DMS53 treated with DMSO at 0.1 percent for 48 hours (cell line): ENCODE measurements around the gene DCAF5.
"Not testable (repeated sequence)": the region's sequence is repeated elsewhere in the genome, so short reads cannot be mapped to it uniquely, and the experiment has no call there.

Source experiments
- DNase-seq: peaks from one replicate; lab custom pipeline; 2025; ENCODE audit not compliant: unreplicated experiment; lab: John Stamatoyannopoulos, UW

The DCAF5 gene

GRCh38 chr14:69152902-69153151 lies at the start of gene DCAF5:
Gene DCAF5, minus strand, starts transcription at chr14:69153119. Its CDS starts 141 bp downstream, at chr14:69152978.
- no peak for DNase-seq

DNA sequence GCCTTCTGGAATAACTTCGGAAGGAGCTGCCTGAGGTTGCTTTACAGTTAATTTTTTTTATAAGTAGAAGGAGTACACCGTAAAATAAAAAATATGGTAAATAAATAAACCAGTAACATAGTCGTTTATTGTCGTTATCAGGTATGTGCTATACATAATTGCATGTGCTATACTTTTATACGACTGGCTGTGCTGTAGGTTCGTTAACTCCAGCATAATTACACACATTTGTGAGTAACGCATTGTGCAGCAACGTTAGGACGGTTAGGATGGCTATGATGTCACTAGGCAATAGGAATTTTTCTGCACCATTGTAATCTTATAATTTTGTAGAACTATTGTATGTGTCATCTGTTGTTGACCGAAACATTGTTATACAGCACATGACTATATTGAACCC lies 46.9 kb upstream of the DCAF5 start:
- no peak for DNase-seq

DNA sequence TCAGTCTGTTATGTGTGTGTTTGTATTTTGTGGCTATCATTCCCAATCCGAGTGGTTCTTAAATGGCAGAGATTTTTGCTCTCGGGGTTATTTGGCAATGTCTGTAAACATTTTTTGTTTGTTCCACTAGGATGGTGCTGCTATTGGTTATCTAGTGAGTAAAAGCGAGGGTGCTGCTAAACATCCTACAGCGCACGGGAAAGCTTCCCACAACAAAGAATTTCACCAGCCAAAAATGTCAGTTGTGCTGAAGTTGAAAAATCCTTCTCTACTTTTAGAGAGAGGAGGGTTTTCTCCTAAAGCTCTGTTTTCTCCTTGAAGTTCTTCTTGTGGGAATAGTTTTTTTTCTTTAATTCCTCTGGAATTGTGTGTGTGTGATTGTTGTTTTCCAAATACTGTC lies 40.8 kb upstream of the DCAF5 start:
- DNase-seq: no peak

- peak; percentile 81 for DNase-seq
Observed at GRCh38 chr14:69191340-69192111, 38.6 kb upstream of the DCAF5 start, which contains the start of gene EXD2. Gene EXD2, plus strand, starts transcription at chr14:69191498. Its CDS starts 17,973 bp downstream, at chr14:69209471.

- DNase-seq: no peak
Observed at GRCh38 chr14:69190191-69190590, 37.3 kb upstream of the DCAF5 start.

DNA sequence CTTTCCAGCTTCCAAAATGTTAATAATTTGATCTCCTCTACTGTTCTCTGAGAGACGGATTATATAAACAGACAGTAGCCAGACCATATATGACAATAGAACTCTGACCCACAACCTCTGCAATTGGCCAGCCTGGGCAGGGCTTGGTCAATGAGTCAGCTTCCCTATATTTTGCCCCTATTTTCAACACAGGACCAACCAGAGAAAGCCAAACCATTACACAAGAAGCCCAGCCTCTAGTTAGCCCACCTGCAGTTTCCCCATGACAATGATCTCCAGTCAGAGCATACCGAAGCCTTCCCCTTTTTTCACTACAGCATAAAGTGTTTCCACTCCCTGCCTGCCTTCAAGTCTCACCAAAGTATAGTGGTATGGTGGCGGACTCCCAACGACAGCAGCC lies 30.8 kb upstream of the DCAF5 start:
- DNase-seq: no peak

DNA sequence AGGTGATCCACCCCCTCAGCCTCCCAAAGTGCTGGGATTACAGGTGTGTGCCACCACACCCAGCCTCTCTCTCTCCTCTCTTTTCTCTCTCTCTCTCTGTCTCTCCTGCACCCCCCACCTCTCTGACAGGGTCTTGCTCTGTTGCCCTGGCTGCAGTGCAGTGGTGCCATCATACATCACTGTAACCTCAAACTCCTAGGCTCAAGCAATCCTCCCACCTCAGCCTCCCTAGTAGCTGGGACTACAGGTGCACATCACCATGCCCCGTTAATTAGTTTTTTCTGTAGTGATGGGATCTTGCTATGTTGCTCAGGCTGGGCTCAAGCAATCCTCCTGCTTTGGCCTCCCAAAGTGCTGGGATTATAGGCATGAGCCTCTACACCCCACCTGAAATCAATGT lies 29.7 kb upstream of the DCAF5 start:
- not testable (repeated sequence) for DNase-seq

DNA sequence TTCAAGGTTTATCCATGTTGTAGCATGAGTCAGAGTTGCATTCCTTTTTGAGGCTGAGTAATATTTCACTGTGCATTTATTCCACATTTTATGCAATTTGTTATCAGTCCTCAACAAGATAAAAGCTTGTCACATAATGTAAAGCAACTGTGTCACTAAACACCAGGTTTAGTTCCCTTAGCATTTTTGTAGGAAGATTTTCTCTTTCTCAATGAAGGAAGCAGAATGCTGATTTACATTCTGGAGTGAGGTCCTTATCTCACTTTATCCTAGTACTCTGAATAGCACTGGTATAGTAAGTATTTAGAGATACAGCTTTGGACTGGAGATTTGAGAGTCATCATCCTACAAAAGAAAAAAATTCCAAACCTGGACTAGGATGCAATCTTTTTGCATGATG lies 28.6 kb upstream of the DCAF5 start:
- DNase-seq: no peak

GRCh38 chr14:69175130-69175529 lies 22.2 kb upstream of the DCAF5 start:
- DNase-seq: no peak

GRCh38 chr14:69171569-69171968 lies 18.6 kb upstream of the DCAF5 start:
- no peak for DNase-seq

GRCh38 chr14:69170839-69171238 lies 17.9 kb upstream of the DCAF5 start:
- DNase-seq: no peak

GRCh38 chr14:69165787-69166186 lies 12.9 kb upstream of the DCAF5 start:
- DNase-seq: not testable (repeated sequence)

GRCh38 chr14:69161590-69161989 lies 8.7 kb upstream of the DCAF5 start:
- DNase-seq: no peak

GRCh38 chr14:69156224-69156623 lies 3.3 kb upstream of the DCAF5 start:
- no peak for DNase-seq

DNA sequence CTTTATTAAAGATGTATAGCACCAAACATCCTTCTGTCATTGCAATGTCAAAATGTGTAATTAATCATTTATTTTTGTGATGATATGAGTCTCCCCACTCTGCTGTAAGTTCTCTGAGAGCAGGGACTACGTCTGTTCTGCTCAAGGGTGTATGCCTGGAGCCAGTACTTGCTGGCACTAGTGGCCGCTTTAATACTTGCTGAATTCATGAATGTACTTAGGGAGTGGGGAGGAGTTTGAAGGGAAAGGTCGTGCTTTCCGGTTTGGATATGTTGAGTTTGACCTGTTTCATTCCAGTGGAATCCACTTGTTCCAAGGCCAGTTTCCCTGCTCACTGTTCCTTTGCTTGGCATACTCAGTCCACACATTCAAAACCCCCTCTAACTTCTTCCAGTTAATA lies 1.9 kb upstream of the DCAF5 start:
- no peak for DNase-seq

- peak; percentile 22 for DNase-seq
Observed at GRCh38 chr14:69153873-69154270, 953 bp upstream of the DCAF5 start.

DNA sequence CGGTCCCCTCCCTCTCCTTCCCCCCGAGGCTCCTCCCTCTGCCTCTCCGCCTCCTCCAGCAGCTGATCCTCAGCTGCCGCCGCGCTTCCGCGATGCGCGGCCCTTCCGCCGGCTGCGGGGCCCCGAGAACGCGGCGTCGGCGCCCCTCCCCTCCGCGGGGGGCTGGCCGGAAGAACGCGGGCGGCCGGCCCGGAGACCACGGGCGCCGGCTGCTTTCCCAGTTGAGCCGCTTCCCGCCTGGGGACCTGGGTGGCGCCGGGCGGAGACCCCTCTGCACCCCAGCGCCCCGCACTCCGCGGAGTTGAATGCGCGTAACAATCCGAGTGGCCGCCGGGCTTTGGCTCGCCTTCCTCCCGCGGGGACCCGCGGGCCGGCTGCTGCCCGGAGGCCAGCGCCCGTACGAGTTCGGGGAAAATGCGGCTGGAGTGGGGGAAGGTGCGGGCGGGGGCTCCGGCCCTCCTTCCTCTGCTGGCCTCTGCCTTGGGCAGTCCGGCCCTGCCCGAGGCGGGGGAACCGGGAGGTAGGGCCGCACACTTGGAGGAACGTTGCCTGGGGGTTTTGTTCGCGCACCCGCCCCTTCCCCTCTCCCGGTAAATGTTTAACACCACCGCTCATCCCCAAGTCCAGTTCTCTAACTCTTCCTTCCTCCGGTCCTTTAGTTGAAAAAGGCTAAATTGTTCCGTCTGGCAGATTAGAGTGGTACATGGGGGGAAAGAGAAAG lies 393 bp upstream of the DCAF5 start:
- peak; percentile 70 for DNase-seq

DNA sequence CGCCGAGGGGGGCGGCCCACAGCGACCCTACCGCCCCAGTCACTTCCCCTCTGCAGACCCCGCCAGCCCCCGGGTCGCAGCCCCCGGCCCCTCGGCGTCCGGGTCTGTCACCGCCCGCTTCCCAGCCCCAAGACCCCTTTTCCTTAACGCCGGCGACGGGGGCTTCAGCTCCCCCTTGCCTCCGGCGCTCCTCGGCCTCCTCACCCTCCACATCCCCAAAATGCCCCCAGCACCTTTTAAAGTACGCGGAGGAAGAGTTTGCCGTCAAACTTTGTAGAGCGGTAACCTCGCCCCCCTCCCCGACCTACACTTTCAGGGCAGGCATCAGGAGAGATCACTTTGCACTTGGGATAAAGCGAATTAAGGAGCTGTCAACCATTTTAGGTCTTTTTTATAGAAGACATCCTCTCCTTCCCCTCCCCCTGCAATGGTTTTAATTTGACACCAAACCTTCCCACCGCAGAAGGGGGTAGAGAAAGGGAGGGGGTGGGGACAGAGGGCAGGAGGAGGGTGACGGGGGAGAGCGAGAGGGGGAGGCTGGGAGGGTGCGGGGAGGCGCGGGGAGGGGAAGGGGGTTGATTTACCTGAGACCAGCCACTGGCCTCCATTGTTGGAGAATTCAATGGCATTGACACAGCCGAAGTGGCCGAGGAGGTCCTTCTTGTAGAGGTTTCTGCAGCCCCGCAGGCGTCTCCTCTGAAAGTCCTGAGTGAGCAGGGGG lies 578 bp downstream of the DCAF5 start:
- DNase-seq: peak; percentile 21

DNA sequence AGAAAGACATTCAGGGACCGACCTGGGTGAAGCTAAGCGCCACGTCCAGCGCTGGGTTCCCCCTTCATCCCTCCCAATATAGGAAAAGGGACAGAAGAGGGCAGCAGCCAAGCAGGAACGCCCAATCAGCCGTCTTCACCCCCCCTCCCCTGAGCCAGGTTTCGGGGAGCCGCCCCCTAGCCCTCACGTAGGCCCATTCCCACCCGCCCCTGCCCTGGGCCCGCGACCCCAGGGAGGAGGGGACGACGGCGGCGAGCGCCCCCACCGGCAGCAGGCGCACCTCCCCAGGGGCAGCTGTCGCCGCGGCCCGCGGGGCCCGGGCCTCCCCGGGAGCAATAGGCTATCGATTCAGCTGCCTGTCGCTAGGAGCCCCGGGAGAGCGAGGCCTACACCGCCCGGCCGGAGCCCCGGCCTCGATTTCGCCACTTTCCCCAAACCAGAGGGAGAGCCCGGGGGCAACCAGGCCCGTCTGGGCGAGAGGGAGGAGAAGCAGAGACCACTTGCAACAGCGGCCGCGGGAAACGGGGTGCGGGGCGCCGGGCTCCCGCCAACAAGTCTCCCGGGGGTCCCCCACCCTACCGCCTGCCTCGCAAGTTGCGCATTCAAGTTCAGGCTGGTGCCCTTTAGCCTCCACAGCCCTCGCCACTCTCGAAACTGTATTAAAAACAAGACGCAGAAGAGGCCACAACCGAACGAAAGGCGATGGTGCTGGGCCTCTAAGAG lies 1.3 kb downstream of the DCAF5 start:
- DNase-seq: peak; percentile 22

DNA sequence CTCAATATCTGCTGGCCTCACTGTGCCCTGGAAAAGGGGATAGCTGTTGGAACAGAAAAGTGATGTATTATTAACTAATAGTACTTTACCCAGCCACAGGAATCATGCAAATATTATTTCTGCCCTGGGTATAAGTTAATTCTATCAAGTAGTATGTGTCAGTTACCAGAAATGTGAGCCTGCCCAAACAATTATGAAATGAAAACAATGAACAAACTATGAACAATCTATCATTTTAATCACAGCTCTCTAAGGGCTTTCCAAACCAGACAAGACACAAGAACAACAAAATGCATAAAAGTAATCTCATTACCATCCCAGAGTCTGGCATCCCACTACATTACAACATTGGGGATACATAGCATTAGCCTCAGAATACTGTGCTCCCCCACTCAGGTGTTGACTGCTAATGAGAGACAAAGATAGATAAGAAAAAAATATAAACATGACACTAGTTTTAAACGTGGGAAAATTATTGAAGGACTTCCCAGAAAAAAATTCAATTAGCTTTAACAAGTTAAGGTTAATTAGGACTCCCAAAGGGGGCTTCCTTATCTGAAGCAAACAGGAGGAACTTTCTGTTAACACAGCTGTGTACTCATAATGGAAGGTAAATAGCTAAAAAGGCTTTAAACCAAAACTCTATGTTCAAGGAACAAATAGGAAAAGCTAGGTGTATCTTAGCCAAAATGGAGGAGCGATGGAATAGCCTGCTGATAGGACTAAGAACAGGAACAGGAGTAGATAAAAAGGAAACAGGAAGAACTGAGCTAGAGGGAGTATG lies 3.3 kb downstream of the DCAF5 start:
- DNase-seq: no peak

DNA sequence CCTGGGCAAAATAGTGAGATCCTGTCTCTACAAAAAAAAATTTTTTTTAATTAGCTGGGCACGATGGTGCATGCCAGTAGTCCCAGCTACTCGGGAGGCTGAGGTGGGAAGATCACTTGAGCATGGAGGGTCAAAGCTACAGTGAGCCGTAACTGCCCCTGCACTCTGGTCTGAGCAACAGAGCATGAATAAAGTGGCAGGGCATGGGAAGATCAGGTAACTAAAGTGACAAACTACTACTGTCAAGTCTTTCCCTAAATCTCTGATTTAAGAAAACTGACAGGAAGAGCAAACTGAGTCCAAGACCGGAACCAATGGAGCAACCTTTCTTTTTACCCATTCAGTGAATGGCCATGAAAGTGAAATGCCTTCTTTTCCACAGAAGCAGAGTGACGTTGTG lies 10.8 kb downstream of the DCAF5 start:
- no peak for DNase-seq
